ENCODE data around the gene GLRX2. TPM values are rescaled to one million over a fixed set of nuclear protein-coding genes. Genes with fewer than 3 reads are reported as not detected.

GLRX2 gene
- total RNA-seq, 4 donors from 2014 or later = 2.3 to 19.9 (median 11.8) TPM

DNA sequence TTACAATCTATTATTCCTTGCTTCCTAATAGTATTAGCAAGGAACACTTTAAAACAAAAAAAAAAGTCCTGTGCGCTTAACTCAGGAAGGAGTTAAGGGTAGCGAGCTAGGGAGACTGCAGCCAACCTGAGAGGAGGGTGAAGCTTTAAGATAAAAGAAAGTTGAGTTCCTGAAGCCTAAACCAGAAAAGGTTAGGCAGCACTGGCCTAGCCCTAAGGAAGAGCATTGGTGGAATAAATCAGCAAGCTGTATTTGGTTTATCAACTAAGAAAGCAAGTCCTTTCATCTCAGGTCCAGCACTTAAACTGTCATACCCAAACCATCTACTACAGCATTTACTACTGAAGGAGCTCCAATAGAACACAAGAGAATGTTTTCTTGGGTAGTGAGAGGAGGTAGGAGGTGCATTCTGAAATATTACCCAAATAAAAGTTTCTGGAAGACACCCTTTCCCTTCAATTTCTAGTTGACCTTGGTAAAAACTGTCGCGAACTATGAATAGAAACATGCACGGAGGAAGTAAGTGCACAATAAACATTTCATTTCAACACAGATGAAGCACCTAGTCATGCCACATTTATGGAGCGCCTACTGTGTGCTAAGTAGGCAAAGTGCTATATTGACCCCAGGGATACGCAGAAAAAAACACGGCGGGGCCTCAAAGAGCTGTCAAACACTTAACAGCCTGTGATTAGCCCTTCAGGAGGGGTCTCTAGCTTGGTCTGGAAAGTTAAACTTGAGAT lies 1.3 kb downstream of the GLRX2 start:
- peaks cover 7 to 29% (median 8%) of the 10 kb centered on the region in 3 donors for H3K4me1 ChIP-seq
- no peaks in the 10 kb centered on the region for H3K27me3 ChIP-seq
- peak overlapping the region; percentile 69 to 88 (median 80) for H3K4me3 ChIP-seq
- no peak for DNase-seq
- H3K9me3 ChIP-seq = no peaks in the 10 kb centered on the region
- H3K27ac ChIP-seq = peak overlapping the region; percentile 89 to 98 (median 94)
- TF ChIP-seq, protein P1, sequence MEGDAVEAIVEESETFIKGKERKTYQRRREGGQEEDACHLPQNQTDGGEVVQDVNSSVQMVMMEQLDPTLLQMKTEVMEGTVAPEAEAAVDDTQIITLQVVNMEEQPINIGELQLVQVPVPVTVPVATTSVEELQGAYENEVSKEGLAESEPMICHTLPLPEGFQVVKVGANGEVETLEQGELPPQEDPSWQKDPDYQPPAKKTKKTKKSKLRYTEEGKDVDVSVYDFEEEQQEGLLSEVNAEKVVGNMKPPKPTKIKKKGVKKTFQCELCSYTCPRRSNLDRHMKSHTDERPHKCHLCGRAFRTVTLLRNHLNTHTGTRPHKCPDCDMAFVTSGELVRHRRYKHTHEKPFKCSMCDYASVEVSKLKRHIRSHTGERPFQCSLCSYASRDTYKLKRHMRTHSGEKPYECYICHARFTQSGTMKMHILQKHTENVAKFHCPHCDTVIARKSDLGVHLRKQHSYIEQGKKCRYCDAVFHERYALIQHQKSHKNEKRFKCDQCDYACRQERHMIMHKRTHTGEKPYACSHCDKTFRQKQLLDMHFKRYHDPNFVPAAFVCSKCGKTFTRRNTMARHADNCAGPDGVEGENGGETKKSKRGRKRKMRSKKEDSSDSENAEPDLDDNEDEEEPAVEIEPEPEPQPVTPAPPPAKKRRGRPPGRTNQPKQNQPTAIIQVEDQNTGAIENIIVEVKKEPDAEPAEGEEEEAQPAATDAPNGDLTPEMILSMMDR (IDR thresholded peaks at IDR 0.05) = no peak
- TF ChIP-seq POLR2A (IDR thresholded peaks at IDR 0.05) = no peak
- peaks cover 0 to 20% (median under 1%) of the 10 kb centered on the region in 3 donors for H3K36me3 ChIP-seq
- 31 to 40% methylated on average over 6 to 9 of the region's 9 CpGs for WGBS, 2 donors
- intact Hi-C loops (cut with DNase I) = no loop called here

DNA sequence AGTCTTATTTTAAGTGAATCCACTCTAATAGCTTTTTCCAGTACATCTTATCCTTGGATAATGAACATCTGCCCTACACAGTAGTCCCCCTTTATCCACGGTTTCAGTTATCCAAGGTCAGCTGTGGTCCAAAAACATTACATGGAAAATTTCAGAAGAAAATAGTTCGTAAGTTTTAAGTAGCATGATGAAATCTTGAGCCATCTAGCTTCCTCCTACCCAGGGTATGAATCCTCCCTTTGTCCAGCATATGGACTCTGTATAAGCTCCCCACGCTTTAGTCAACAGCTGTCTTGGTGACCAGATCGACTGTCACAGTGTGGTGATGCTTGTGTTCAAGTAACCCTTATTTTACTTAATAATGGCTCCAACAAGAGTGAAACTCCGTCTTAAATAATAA lies 2.6 kb downstream of the GLRX2 start:
- Histone ChIP-seq H3K4me1 (peaks cover 7 to 29% (median 8%) of the 10 kb centered on the region in 3 donors), H3K9me3 (no peaks in the 10 kb centered on the region), H3K27me3 (no peaks in the 10 kb centered on the region), H3K4me3 (no peak overlapping the region), H3K36me3 (peaks cover 0 to 33% (median 10%) of the 10 kb centered on the region in 3 donors), H3K27ac (no peak overlapping the region)
- TF ChIP-seq, protein P1 (IDR thresholded peaks at IDR 0.05) = no peak
- no peak for TF ChIP-seq POLR2A (IDR thresholded peaks at IDR 0.05)
- intact Hi-C loops (cut with DNase I) = no loop called here
- 84 to 86% methylated on average over 5 of the region's 5 CpGs for WGBS, 2 donors
- no peak for DNase-seq

DNA sequence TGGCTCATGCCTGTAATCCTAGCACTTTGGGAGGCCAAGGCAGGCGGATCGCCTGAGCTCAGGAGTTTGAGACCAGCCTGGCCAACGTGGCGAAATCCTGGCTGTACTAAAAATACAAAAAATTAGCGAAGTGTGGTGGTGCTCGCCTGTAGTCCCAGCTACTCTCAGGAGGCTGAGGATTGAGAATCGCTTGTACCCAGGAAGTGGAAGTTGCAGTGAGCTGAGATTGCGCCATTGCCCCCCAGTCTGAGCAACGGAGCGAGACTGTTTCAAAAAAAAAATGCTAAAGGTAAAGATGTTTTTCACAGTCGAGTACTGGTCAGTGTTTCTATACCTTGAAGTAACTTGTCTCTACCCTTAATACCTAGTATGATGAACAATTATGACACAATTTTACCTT lies 11.1 kb downstream of the GLRX2 start:
- H3K4me3 ChIP-seq = no peak overlapping the region
- H3K9me3 ChIP-seq = no peaks in the 10 kb centered on the region
- intact Hi-C loops (cut with DNase I) = no loop called here
- no peaks in the 10 kb centered on the region for H3K27me3 ChIP-seq
- H3K27ac ChIP-seq = no peak overlapping the region
- WGBS, 2 donors = 89 to 91% methylated on average over 10 to 11 of the region's 11 CpGs
- TF ChIP-seq POLR2A (IDR thresholded peaks at IDR 0.05) = no peak
- TF ChIP-seq, protein P1 (IDR thresholded peaks at IDR 0.05) = no peak
- H3K4me1 ChIP-seq = no peaks in the 10 kb centered on the region
- no peak for DNase-seq
- peaks cover 9 to 93% (median 10%) of the 10 kb centered on the region in 3 donors for H3K36me3 ChIP-seq

DNA sequence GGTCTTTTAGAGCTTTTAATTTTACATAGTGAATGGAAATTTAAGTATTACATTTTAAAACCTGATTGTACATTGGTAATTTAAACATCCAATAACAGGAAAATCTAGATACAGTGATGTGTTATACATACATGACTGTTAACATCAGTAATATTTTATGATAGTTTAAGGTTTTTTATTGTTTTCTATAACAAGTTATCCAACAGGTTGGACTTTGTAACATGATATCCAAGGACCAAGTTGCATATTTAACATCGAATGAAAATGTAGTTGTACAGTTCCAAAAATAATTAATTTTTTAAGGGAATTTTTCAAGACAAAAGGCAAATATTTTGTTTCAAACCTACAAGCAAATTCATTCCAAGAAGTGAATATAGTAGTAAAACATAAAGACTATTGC lies 14.3 kb downstream of the GLRX2 start:
- no peak for TF ChIP-seq POLR2A (IDR thresholded peaks at IDR 0.05)
- TF ChIP-seq, protein P1 (IDR thresholded peaks at IDR 0.05) = no peak
- no peak for DNase-seq
- H3K4me3 ChIP-seq = no peak overlapping the region
- H3K27ac ChIP-seq = no peak overlapping the region
- peaks cover 0 to 71% (median 4%) of the 10 kb centered on the region in 3 donors for H3K36me3 ChIP-seq
- intact Hi-C loops (cut with DNase I) = no loop called here
- no peaks in the 10 kb centered on the region for H3K9me3 ChIP-seq
- WGBS, 2 donors = 56 to 65% methylated on average over 1 of the region's 1 CpG
- no peaks in the 10 kb centered on the region for H3K27me3 ChIP-seq
- no peaks in the 10 kb centered on the region for H3K4me1 ChIP-seq

DNA sequence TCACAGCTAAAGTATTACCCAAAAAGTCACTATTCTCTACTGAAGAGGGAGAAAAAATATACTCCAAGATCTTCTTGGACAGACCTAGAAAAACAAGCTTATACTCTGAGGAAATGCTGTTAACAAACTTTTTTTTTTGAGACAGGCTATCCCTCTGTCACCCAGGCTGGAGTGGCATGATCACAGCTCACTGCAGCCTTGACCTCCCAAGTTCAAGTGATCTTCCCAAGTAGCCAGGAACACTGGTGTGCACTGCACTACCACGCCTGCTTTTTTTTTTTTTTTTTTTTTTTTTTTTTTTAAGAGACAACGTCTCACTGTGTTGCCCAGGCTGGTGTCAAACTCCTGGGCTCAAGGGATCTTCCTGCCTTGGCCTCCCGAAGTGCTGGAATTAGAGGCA lies 17.3 kb downstream of the GLRX2 start:
- intact Hi-C loops (cut with DNase I) = no loop called here
- Histone ChIP-seq H3K27ac (no peak overlapping the region), H3K9me3 (no peaks in the 10 kb centered on the region), H3K4me1 (no peaks in the 10 kb centered on the region), H3K27me3 (no peaks in the 10 kb centered on the region), H3K4me3 (no peak overlapping the region), H3K36me3 (peaks cover 0 to 71% (median 11%) of the 10 kb centered on the region in 3 donors)
- WGBS, 2 donors = 84 to 87% methylated on average over 1 to 2 of the region's 3 CpGs
- TF ChIP-seq POLR2A (IDR thresholded peaks at IDR 0.05) = no peak
- TF ChIP-seq, protein P1 (IDR thresholded peaks at IDR 0.05) = no peak
- DNase-seq = no peak
